Measurements from ENCODE around the gene CCDC138. TPM values are rescaled to one million over a fixed set of nuclear protein-coding genes. Genes with fewer than 3 reads are reported as not detected.

CCDC138 gene
- total RNA-seq, 1 experiment from 2014 or later = 25.8 TPM

DNA sequence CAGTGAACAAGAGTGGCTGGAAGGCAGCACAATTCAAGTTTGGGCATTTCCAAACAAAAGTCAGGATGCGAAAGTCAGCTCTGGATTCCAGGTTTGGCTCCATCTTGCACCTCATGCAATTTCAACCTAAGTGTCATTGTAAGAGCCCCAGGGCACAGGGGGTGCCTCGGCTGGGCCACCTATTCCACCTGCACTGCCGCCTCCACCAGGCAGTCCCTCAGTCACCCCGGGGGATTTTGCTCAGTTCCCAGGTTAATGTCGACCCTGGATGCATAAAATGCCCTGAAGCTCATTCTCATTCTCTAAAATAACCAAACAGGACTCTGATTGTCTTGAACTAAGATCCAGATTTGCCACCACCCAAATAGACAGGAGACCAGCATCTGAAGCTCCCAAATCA lies 124.8 kb downstream of the CCDC138 start:
- Histone ChIP-seq H3K27ac (ENCODE audit: low read depth, low read length, poor library complexity, severe bottlenecking) (no peak overlapping the region), H3K4me1 (ENCODE audit: insufficient read depth, low read length, poor library complexity, severe bottlenecking) (no peaks in the 10 kb centered on the region), H3K27me3 (replicated peaks; ENCODE audit: insufficient read depth, low read depth, low read length, poor library complexity) (no peaks in the 10 kb centered on the region), H3K36me3 (ENCODE audit: insufficient read depth, low read length, poor library complexity, severe bottlenecking) (no peaks in the 10 kb centered on the region), H3K4me3 (ENCODE audit: low read depth, low read length, poor library complexity, severe bottlenecking) (no peak overlapping the region), H3K9me3 (ENCODE audit: low read depth, low read length, poor library complexity, severe bottlenecking) (no peaks in the 10 kb centered on the region)
- DNase-seq (ENCODE audit: low spot score) = no peak
- no TSS peak for BruUV-seq (replicated peaks)
- no peak for TF ChIP-seq EZH2 (IDR thresholded peaks at IDR 0.05; ENCODE audit: borderline replicate concordance, low read depth, low read length, poor library complexity, severe bottlenecking)
- TF ChIP-seq, protein P1, sequence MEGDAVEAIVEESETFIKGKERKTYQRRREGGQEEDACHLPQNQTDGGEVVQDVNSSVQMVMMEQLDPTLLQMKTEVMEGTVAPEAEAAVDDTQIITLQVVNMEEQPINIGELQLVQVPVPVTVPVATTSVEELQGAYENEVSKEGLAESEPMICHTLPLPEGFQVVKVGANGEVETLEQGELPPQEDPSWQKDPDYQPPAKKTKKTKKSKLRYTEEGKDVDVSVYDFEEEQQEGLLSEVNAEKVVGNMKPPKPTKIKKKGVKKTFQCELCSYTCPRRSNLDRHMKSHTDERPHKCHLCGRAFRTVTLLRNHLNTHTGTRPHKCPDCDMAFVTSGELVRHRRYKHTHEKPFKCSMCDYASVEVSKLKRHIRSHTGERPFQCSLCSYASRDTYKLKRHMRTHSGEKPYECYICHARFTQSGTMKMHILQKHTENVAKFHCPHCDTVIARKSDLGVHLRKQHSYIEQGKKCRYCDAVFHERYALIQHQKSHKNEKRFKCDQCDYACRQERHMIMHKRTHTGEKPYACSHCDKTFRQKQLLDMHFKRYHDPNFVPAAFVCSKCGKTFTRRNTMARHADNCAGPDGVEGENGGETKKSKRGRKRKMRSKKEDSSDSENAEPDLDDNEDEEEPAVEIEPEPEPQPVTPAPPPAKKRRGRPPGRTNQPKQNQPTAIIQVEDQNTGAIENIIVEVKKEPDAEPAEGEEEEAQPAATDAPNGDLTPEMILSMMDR (conservative IDR thresholded peaks at IDR 0.05; ENCODE audit: low read depth, low read length) = no peak
- ChIA-PET CTCF (no interaction called here), POLR2A (ENCODE audit: low non-redundant PET) (no interaction called here)
- intact Hi-C loops (cut with micrococcal nuclease; ENCODE audit: unreplicated experiment) = no loop called here

DNA sequence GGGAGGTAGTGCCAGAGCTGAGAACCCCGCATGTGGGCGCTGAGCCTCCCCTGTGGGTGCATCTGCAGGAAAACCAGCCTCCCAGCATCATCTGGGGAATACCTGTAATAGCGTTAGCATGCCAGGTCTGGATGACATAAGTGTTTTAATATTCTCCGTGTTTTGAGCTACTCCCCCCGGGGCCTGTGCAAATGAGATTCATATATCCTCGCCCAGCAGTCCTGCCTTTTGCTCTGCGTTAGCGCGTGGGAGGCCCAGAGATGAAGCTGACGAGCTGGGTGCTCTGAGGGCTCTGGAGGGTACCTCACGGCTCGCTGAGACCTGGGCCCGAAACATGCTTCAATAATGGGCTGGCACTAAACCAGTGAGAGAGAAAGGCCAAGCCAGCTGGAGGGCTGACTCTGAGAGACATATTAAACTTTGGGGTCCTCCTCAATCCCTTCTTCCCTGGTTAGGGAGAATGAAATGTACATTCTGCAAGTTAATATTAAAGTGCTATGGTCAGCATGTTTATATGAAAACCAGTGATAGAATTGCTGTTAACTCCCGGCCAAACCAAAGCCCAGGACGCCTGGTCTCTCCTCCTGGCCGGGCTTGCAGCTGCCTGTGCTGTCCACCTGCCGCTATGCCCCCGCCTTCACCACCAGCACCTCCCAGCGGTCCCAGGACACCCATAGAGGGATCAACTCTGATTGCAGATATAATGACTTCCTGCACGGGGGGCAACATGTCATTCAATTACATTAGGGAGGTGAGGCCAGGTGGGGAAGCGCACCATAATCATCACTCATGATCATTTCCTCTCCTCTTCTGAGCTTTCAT lies 125.4 kb downstream of the CCDC138 start:
- BruUV-seq (replicated peaks) = no TSS peak
- no peaks in the 10 kb centered on the region for H3K9me3 ChIP-seq (ENCODE audit: low read depth, low read length, poor library complexity, severe bottlenecking)
- H3K27ac ChIP-seq (ENCODE audit: low read depth, low read length, poor library complexity, severe bottlenecking) = no peak overlapping the region
- H3K36me3 ChIP-seq (ENCODE audit: insufficient read depth, low read length, poor library complexity, severe bottlenecking) = no peaks in the 10 kb centered on the region
- no peaks in the 10 kb centered on the region for H3K27me3 ChIP-seq (replicated peaks; ENCODE audit: insufficient read depth, low read depth, low read length, poor library complexity)
- TF ChIP-seq, protein P1 (conservative IDR thresholded peaks at IDR 0.05; ENCODE audit: low read depth, low read length) = no peak
- TF ChIP-seq EZH2 (IDR thresholded peaks at IDR 0.05; ENCODE audit: borderline replicate concordance, low read depth, low read length, poor library complexity, severe bottlenecking) = no peak
- intact Hi-C loops (cut with micrococcal nuclease; ENCODE audit: unreplicated experiment) = no loop called here
- H3K4me3 ChIP-seq (ENCODE audit: low read depth, low read length, poor library complexity, severe bottlenecking) = no peak overlapping the region
- no peaks in the 10 kb centered on the region for H3K4me1 ChIP-seq (ENCODE audit: insufficient read depth, low read length, poor library complexity, severe bottlenecking)
- ChIA-PET POLR2A (ENCODE audit: low non-redundant PET) (no interaction called here), CTCF (no interaction called here)
- DNase-seq (ENCODE audit: low spot score) = no peak

DNA sequence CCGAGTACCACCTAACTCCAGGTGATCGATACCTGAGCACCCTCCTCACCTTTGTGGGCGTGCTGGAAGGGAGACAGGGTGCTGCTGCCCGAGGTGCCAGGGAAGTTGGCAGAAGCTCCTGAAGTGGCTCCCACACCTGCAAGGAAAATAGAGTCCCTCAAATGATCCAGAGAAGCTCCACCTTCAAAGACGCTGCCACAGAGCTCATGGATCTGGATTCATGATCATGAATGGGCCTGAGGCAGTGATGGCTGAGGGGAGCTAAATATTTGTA lies 126.0 kb downstream of the CCDC138 start:
- ChIA-PET POLR2A (ENCODE audit: low non-redundant PET) (no interaction called here), CTCF (no interaction called here)
- no peaks in the 10 kb centered on the region for H3K9me3 ChIP-seq (ENCODE audit: low read depth, low read length, poor library complexity, severe bottlenecking)
- H3K4me3 ChIP-seq (ENCODE audit: low read depth, low read length, poor library complexity, severe bottlenecking) = no peak overlapping the region
- intact Hi-C loops (cut with micrococcal nuclease; ENCODE audit: unreplicated experiment) = no loop called here
- no peak overlapping the region for H3K27ac ChIP-seq (ENCODE audit: low read depth, low read length, poor library complexity, severe bottlenecking)
- no TSS peak for BruUV-seq (replicated peaks)
- H3K27me3 ChIP-seq (replicated peaks; ENCODE audit: insufficient read depth, low read depth, low read length, poor library complexity) = no peaks in the 10 kb centered on the region
- no peak for DNase-seq (ENCODE audit: low spot score)
- no peak for TF ChIP-seq EZH2 (IDR thresholded peaks at IDR 0.05; ENCODE audit: borderline replicate concordance, low read depth, low read length, poor library complexity, severe bottlenecking)
- TF ChIP-seq, protein P1 (conservative IDR thresholded peaks at IDR 0.05; ENCODE audit: low read depth, low read length) = no peak
- H3K36me3 ChIP-seq (ENCODE audit: insufficient read depth, low read length, poor library complexity, severe bottlenecking) = no peaks in the 10 kb centered on the region
- no peaks in the 10 kb centered on the region for H3K4me1 ChIP-seq (ENCODE audit: insufficient read depth, low read length, poor library complexity, severe bottlenecking)
